Chondrocyte (in vitro differentiated cells): Measurements from ENCODE around the gene UVRAG. TPM values are rescaled to one million over a fixed set of nuclear protein-coding genes. Genes with fewer than 3 reads are reported as not detected.

Experiments used
- DNase-seq: peaks from one replicate; pipeline ENCODE4 v3.0.0; 2021; ENCODE audit warnings: mixed read lengths, low spot score
- H3K27ac Mint-ChIP-seq: one replicate; pipeline ENCODE4 v1.8.0; 2021; ENCODE audit warnings: mild to moderate bottlenecking, moderate library complexity, mixed read lengths; ENCODE audit not compliant: unreplicated experiment
- H3K27me3 Mint-ChIP-seq: 2 replicates; pipeline ENCODE4 v1.8.0; 2021; ENCODE audit warnings: low read depth, mixed read lengths
- H3K36me3 Mint-ChIP-seq: 2 replicates; pipeline ENCODE4 v1.8.0; 2021; ENCODE audit warnings: low read depth, mixed read lengths
- H3K4me1 Mint-ChIP-seq: 2 replicates; pipeline ENCODE4 v1.8.0; 2021; ENCODE audit warnings: low read depth, mild to moderate bottlenecking, mixed read lengths
- H3K4me3 Mint-ChIP-seq: one replicate; pipeline ENCODE4 v1.8.0; 2021; ENCODE audit warnings: mild to moderate bottlenecking, moderate library complexity, mixed read lengths; ENCODE audit not compliant: unreplicated experiment
- H3K9me3 Mint-ChIP-seq: 2 replicates; pipeline ENCODE4 v1.8.0; 2021; ENCODE audit warnings: low read depth, mixed read lengths
- total RNA-seq: library from RNA; stranded (reverse); gene quantifications from 3 replicates; pipeline ENCODE4 v1.2.1, GENCODE V29; 2021
- TF ChIP-seq, protein P1 (sequence below): fragments of 200-600 bp; sonication (generic); IDR thresholded peaks from 2 replicates; pipeline ENCODE4 v1.5.0; 2021; ENCODE audit warnings: antibody characterized with exemption, mild to moderate bottlenecking, moderate library complexity

The UVRAG gene
- total RNA-seq, 1 donor from 2014 or later: 16.9 TPM

DNA sequence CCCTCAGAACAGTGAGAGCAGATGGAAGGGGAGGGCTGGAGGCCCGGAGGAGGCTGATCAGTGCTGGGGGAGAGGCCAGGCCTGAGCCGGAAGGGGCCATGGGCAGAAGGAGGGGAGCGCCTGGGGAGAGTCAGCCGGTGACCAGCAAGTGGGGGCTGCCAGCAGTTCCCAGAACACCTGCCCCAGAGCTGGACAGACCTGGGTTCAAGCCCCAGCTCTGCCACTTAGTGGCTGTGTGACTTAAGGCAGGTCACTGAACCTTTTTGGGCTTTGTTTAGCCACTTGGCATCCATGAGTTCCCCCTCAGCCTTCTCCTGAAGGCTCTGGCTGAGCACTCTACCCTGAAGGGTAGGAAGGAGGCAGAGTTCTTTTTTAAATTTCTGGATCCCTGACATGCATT is 373.9 kb downstream of the UVRAG start:
- Mint-ChIP-seq H3K36me3 (peaks cover 3% of the 10 kb centered on the region), H3K27me3 (no peaks in the 10 kb centered on the region), H3K9me3 (no peaks in the 10 kb centered on the region), H3K27ac (no peak overlapping the region), H3K4me1 (peaks cover 48% of the 10 kb centered on the region), H3K4me3 (no peak overlapping the region)
- TF ChIP-seq, protein P1, sequence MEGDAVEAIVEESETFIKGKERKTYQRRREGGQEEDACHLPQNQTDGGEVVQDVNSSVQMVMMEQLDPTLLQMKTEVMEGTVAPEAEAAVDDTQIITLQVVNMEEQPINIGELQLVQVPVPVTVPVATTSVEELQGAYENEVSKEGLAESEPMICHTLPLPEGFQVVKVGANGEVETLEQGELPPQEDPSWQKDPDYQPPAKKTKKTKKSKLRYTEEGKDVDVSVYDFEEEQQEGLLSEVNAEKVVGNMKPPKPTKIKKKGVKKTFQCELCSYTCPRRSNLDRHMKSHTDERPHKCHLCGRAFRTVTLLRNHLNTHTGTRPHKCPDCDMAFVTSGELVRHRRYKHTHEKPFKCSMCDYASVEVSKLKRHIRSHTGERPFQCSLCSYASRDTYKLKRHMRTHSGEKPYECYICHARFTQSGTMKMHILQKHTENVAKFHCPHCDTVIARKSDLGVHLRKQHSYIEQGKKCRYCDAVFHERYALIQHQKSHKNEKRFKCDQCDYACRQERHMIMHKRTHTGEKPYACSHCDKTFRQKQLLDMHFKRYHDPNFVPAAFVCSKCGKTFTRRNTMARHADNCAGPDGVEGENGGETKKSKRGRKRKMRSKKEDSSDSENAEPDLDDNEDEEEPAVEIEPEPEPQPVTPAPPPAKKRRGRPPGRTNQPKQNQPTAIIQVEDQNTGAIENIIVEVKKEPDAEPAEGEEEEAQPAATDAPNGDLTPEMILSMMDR: no peak
- DNase-seq: no peak

- no peak for DNase-seq
- H3K9me3 Mint-ChIP-seq: no peaks in the 10 kb centered on the region
- H3K36me3 Mint-ChIP-seq: peaks cover 5% of the 10 kb centered on the region
- H3K4me3 Mint-ChIP-seq: no peak overlapping the region
- TF ChIP-seq, protein P1: no peak
- H3K27ac Mint-ChIP-seq: no peak overlapping the region
- H3K4me1 Mint-ChIP-seq: peaks cover 42% of the 10 kb centered on the region
- no peaks in the 10 kb centered on the region for H3K27me3 Mint-ChIP-seq
These were observed 374.7 kb downstream of the UVRAG start for GRCh38 chr11:76189682-76190081.

DNA sequence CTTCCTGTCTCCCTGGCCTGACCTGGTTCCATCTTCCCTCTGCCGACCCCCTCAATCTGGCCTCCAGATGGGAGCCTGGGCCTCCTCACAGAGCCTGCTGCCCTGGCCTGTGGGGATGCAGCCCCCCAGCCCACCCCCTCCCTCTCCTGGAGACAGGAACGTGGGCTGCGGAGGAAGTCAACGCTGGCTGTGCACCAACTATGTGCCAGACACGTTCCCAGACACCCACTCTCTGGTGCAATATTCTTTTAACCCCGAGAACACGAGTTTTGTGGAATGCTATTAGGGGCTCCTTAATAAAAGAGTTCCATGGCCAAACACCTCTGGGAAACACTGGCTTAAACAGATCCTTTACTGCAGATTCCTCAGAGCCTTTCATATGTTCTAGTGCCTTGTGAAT is 375.4 kb downstream of the UVRAG start:
- H3K4me1 Mint-ChIP-seq: peaks cover 35% of the 10 kb centered on the region
- H3K36me3 Mint-ChIP-seq: peaks cover 7% of the 10 kb centered on the region
- no peak overlapping the region for H3K4me3 Mint-ChIP-seq
- H3K27me3 Mint-ChIP-seq: no peaks in the 10 kb centered on the region
- no peak overlapping the region for H3K27ac Mint-ChIP-seq
- H3K9me3 Mint-ChIP-seq: no peaks in the 10 kb centered on the region
- TF ChIP-seq, protein P1: no peak
- no peak for DNase-seq

Other genes with a start within 250 kb of the UVRAG start
- gene MAP6, start 146.2 kb upstream of the UVRAG start, total RNA-seq: 14.2 to 26.4 TPM (median 25.9 TPM) in 3 replicates
- not detected in 3 replicates for gene MOGAT2, start 97.4 kb upstream of the UVRAG start, total RNA-seq
- gene DGAT2, start 46.4 kb upstream of the UVRAG start, total RNA-seq: 1.3 to 1.6 TPM in 2 of 3 replicates, not detected in the other